ENCODE data around the gene OSGIN1. TPM values are rescaled to one million over a fixed set of nuclear protein-coding genes. Genes with fewer than 3 reads are reported as not detected.

The OSGIN1 gene
- total RNA-seq, 4 donors from 2014 or later: 0.77 to 5.4 (median 1.2) TPM; not detected in 1

GRCh38 chr16:83907631-83908250 lies 45.3 kb upstream of the OSGIN1 start:
- Histone ChIP-seq H3K4me1 (no peaks in the 10 kb centered on the region), H3K4me3 (no peak overlapping the region), H3K9me3 (no peaks in the 10 kb centered on the region), H3K27ac (no peak overlapping the region), H3K36me3 (no peaks in the 10 kb centered on the region), H3K27me3 (no peaks in the 10 kb centered on the region)
- DNase-seq: no peak
- TF ChIP-seq POLR2A (IDR thresholded peaks at IDR 0.05) (no peak), CTCF (IDR thresholded peaks at IDR 0.05) (no peak)
- intact Hi-C loops (cut with DNase I; ENCODE audit: low total_unique reads): no loop called here

- H3K4me1 ChIP-seq: no peaks in the 10 kb centered on the region
- TF ChIP-seq CTCF (IDR thresholded peaks at IDR 0.05): no peak
- TF ChIP-seq POLR2A (IDR thresholded peaks at IDR 0.05): no peak
- H3K27me3 ChIP-seq: no peaks in the 10 kb centered on the region
- H3K36me3 ChIP-seq: no peaks in the 10 kb centered on the region
- intact Hi-C loops (cut with DNase I; ENCODE audit: low total_unique reads): no loop called here
- H3K4me3 ChIP-seq: no peak overlapping the region
- no peaks in the 10 kb centered on the region for H3K9me3 ChIP-seq
- no peak for DNase-seq
- no peak overlapping the region for H3K27ac ChIP-seq
Measured at GRCh38 chr16:83908798-83909197, 44.2 kb upstream of the OSGIN1 start.

DNA sequence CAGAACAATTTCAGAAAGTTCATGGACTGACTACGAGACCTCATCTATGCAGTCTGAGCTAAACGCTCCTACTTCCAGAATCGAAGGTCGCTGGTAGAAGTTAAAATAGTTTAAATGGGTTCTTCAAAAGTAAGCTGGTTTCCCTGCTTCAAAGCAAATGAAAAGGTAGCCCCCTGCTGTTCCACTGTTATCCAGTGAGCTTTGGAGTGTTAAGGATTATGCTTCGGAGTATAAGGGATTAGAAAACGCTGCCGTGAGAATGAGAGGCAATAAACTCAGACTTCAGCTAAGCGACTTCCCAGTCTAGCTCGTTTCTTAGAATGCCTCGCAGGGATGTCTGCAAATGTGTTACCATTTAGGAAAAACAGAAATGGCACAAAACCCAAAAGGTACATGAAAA lies 41.8 kb upstream of the OSGIN1 start:
- Histone ChIP-seq H3K4me1 (no peaks in the 10 kb centered on the region), H3K4me3 (no peak overlapping the region), H3K27ac (no peak overlapping the region), H3K27me3 (no peaks in the 10 kb centered on the region), H3K36me3 (no peaks in the 10 kb centered on the region), H3K9me3 (no peaks in the 10 kb centered on the region)
- intact Hi-C loops (cut with DNase I; ENCODE audit: low total_unique reads): no loop called here
- DNase-seq: no peak
- TF ChIP-seq CTCF (IDR thresholded peaks at IDR 0.05): no peak
- no peak for TF ChIP-seq POLR2A (IDR thresholded peaks at IDR 0.05)

DNA sequence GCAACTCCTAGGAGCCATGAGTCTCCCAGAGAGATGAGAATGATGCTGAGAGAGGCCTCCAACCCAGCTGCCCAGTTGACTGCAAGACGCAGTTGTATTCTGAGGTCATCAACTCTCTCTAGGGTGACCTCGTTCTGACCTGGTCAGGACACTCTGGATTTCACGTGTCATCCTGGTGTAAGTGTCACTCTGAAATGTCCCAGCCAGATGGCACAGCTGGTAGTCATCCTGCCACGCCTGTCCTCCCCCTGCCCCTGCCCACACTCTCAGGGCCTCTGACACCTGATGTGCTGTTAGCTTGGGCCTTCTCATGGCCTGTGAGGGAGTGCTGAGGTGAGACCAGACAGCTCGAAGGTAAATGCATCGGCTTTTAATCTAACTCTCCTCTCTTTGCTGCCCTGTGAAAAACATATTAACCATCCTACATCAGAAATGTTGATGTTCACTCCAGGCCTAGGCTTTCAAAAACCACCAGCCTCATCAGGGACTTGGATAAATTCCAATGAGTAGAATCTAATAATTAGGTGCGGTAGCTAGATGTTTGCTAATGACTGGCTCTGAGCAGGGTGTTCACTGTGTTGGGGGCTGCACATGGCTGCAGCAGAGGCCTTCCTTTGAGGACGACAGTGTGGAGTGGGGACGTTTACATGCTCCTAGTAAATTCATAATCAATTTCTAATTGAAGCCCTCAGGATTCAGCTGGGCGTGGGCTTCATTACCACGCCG lies 40.4 kb upstream of the OSGIN1 start:
- no peak for DNase-seq
- Histone ChIP-seq H3K4me3 (no peak overlapping the region), H3K9me3 (no peaks in the 10 kb centered on the region), H3K36me3 (no peaks in the 10 kb centered on the region), H3K27ac (no peak overlapping the region), H3K4me1 (no peaks in the 10 kb centered on the region), H3K27me3 (no peaks in the 10 kb centered on the region)
- TF ChIP-seq CTCF (IDR thresholded peaks at IDR 0.05): no peak
- TF ChIP-seq POLR2A (IDR thresholded peaks at IDR 0.05): no peak
- intact Hi-C loops (cut with DNase I; ENCODE audit: low total_unique reads): no loop called here

DNA sequence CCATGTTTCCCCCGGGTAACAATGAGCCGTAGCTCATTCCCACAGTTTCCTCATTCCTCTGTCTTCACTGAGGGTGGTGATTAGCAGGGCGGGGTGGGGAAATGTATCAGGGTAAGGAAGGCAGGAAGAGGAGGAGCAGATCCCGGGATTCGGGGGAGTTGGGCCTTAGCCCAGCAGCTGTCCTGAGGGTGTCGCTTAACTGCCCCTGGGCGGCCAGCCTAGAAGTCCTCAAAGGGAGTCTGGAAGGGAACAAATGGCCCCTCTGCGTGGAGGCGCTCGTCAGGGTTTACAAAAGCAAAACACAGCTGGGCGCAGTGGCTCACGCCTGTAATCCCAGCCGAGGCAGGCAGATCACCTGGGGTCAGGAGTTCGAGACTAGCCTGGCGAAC lies 39.8 kb upstream of the OSGIN1 start:
- intact Hi-C loops (cut with DNase I; ENCODE audit: low total_unique reads): no loop called here
- no peak overlapping the region for H3K27ac ChIP-seq
- no peak for DNase-seq

More for the DNA sequence above, 39.8 kb upstream of the OSGIN1 start:
- TF ChIP-seq CTCF (IDR thresholded peaks at IDR 0.05): no peak
- no peak for TF ChIP-seq POLR2A (IDR thresholded peaks at IDR 0.05)
- no peaks in the 10 kb centered on the region for H3K4me1 ChIP-seq
- no peaks in the 10 kb centered on the region for H3K27me3 ChIP-seq
- H3K9me3 ChIP-seq: no peaks in the 10 kb centered on the region
- no peaks in the 10 kb centered on the region for H3K36me3 ChIP-seq
- no peak overlapping the region for H3K4me3 ChIP-seq
